ENCODE data around the gene ADSS2. TPM values are rescaled to one million over a fixed set of nuclear protein-coding genes. Genes with fewer than 3 reads are reported as not detected.
A peak's percentile ranks its signal among the peaks of the same experiment; 100 is the strongest.

ADSS2 gene
- total RNA-seq, 1 experiment from 2014 or later = 55.0 TPM

DNA sequence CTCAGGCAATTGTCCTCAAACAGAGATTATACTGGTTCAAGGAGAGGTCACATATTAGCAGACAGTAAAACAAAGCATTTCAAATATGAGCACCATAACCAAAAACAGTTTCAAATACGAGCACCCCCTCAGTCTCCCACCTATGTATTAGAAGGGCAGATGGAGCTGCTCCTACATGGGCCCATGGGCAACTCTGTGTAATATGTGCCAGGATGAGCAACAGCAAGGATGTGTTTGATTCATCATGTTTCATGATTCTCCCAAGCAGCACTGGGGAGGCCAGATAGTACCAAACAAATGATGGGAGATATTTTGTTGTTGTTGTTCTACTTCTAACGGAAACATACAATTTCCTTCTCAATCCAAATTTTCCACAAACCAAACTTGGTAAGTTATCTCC, 8.9 kb downstream of the ADSS2 start:
- DNase-seq (no peak), ATAC-seq (no peak)
- H3K27me3 ChIP-seq (ENCODE audit: low read length) = no peaks in the 10 kb centered on the region
- intact Hi-C loops (cut with micrococcal nuclease) = no loop called here
- no peaks in the 10 kb centered on the region for H3K9me3 ChIP-seq (ENCODE audit: low read length)
- ChIA-PET CTCF (no interaction called here), POLR2A (ENCODE audit: unreplicated experiment) (no interaction called here)
- peaks cover 95% of the 10 kb centered on the region for H3K79me2 ChIP-seq (ENCODE audit: low read length)
- H3K27ac ChIP-seq (ENCODE audit: low read length) = no peak overlapping the region
- H3K4me1 ChIP-seq (ENCODE audit: insufficient read depth, low read length) = peaks cover 10% of the 10 kb centered on the region
- no peaks in the 10 kb centered on the region for H3K9me2 ChIP-seq (replicated peaks; ENCODE audit: low read length)
- TF ChIP-seq EZH2phosphoT487 (IDR thresholded peaks at IDR 0.05; ENCODE audit: borderline replicate concordance, low read length) (no peak), EZH2 (IDR thresholded peaks at IDR 0.05; ENCODE audit: low read length, unreplicated experiment) (no peak)
- TF ChIP-seq, protein P1, sequence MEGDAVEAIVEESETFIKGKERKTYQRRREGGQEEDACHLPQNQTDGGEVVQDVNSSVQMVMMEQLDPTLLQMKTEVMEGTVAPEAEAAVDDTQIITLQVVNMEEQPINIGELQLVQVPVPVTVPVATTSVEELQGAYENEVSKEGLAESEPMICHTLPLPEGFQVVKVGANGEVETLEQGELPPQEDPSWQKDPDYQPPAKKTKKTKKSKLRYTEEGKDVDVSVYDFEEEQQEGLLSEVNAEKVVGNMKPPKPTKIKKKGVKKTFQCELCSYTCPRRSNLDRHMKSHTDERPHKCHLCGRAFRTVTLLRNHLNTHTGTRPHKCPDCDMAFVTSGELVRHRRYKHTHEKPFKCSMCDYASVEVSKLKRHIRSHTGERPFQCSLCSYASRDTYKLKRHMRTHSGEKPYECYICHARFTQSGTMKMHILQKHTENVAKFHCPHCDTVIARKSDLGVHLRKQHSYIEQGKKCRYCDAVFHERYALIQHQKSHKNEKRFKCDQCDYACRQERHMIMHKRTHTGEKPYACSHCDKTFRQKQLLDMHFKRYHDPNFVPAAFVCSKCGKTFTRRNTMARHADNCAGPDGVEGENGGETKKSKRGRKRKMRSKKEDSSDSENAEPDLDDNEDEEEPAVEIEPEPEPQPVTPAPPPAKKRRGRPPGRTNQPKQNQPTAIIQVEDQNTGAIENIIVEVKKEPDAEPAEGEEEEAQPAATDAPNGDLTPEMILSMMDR (conservative IDR thresholded peaks at IDR 0.05; ENCODE audit: low read depth, low read length) = no peak
- H3K4me3 ChIP-seq (ENCODE audit: low read length) = no peak overlapping the region
- no peak overlapping the region for H2AFZ ChIP-seq (ENCODE audit: low read length)
- no peak overlapping the region for H3K4me2 ChIP-seq (ENCODE audit: low read length)
- H3K9ac ChIP-seq (ENCODE audit: low read length) = no peak overlapping the region
- H3F3A ChIP-seq (ENCODE audit: low read length, unreplicated experiment) = no peaks in the 10 kb centered on the region
- peaks cover 34% of the 10 kb centered on the region; the same call in 1 of the 2 replicates for H4K20me1 ChIP-seq (ENCODE audit: low read length)
- BruUV-seq (replicated peaks) = no TSS peak
- peaks cover 15% of the 10 kb centered on the region for H3K36me3 ChIP-seq (ENCODE audit: low read depth, low read length)

DNA sequence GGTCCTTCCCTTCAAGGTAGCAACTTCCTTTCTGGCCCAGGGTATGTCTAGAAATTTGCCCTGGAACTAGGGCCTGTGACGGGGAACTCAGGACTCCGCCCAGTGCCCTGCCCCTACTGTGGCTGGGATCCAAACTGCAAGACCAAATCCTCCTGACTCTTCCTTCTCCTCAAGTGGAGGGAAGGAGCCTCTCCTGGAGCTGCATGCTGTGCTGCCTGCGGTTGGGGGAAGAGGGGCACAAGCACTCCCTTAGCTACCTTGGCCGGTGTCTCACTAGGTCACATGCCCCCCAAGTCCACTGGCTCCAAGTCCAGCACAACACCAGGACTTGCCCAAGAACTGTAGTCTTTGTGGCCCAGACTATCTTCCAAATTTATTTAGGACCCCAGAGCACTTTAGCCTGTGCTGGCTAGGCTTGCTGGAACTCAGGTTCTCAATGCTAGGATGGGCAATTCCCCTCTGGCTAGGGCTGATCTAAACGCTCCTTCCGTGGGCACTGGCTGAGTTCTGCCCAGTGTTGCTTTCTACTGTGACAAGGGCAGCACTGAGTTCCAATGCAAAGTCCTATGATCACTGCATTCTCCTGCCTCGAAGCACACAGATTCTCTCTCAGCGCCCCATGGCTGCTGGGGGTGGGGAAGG, 12.2 kb downstream of the ADSS2 start:
- peaks cover 71% of the 10 kb centered on the region for H3K79me2 ChIP-seq (ENCODE audit: low read length)
- H3K27me3 ChIP-seq (ENCODE audit: low read length) = no peaks in the 10 kb centered on the region
- intact Hi-C loops (cut with micrococcal nuclease) = loop anchor here (5.0 kb wide), 1 partner anchor 92 kb away; no protein-coding TSS in a partner anchor
- BruUV-seq (replicated peaks) = no TSS peak
- no peak for DNase-seq
- H3K9me3 ChIP-seq (ENCODE audit: low read length) = no peaks in the 10 kb centered on the region
- H2AFZ ChIP-seq (ENCODE audit: low read length) = no peak overlapping the region
- no peak for ATAC-seq
- no peaks in the 10 kb centered on the region for H3K9me2 ChIP-seq (replicated peaks; ENCODE audit: low read length)
- TF ChIP-seq EZH2 (IDR thresholded peaks at IDR 0.05; ENCODE audit: low read length, unreplicated experiment) = no peak
- TF ChIP-seq, protein P1 (conservative IDR thresholded peaks at IDR 0.05; ENCODE audit: low read depth, low read length) = no peak
- ChIA-PET POLR2A (ENCODE audit: unreplicated experiment) (no interaction called here), CTCF (no interaction called here)
- no peak overlapping the region for H3K27ac ChIP-seq (ENCODE audit: low read length)
- 0 out of 2 replicates have a peak, but pooled peaks cover 6% of the 10 kb centered on the region for H4K20me1 ChIP-seq (ENCODE audit: low read length)
- no peak overlapping the region for H3K9ac ChIP-seq (ENCODE audit: low read length)
- peaks cover 37% of the 10 kb centered on the region for H3K4me1 ChIP-seq (ENCODE audit: insufficient read depth, low read length)
- H3F3A ChIP-seq (ENCODE audit: low read length, unreplicated experiment) = peaks cover 16% of the 10 kb centered on the region
- H3K36me3 ChIP-seq (ENCODE audit: low read depth, low read length) = peaks cover 2% of the 10 kb centered on the region; the same call in 1 of the 2 replicates
- no peak overlapping the region for H3K4me2 ChIP-seq (ENCODE audit: low read length)
- no peak overlapping the region for H3K4me3 ChIP-seq (ENCODE audit: low read length)

DNA sequence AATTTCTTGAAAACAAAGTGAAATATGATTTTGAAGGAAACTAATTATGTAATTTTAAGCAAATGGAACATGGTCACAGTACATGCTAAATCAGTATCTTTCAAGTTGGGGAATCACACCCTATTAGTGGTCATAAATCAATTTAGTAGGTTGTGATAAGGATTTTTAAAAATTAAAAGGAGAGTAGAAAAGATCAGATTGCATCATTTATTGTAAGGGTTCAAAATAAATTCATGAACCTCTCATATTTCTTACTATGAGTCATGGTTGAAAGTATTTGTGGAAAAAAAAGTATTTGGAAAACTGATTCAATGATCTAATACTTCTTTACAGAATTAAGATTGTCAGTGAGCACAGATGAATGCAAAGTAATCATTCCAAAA, 14.6 kb downstream of the ADSS2 start:
- Histone ChIP-seq H3K9ac (ENCODE audit: low read length) (peak overlapping the region; percentile 41), H3K36me3 (ENCODE audit: low read depth, low read length) (peaks cover 9% of the 10 kb centered on the region; the same call in 1 of the 2 replicates), H3F3A (ENCODE audit: low read length, unreplicated experiment) (peaks cover 16% of the 10 kb centered on the region), H3K4me2 (ENCODE audit: low read length) (peak overlapping the region; percentile 70), H3K9me2 (replicated peaks; ENCODE audit: low read length) (no peaks in the 10 kb centered on the region), H3K79me2 (ENCODE audit: low read length) (peaks cover 56% of the 10 kb centered on the region), H3K27me3 (ENCODE audit: low read length) (no peaks in the 10 kb centered on the region), H4K20me1 (ENCODE audit: low read length) (no peaks in the 10 kb centered on the region), H3K27ac (ENCODE audit: low read length) (peak overlapping the region; percentile 86), H3K9me3 (ENCODE audit: low read length) (no peaks in the 10 kb centered on the region), H2AFZ (ENCODE audit: low read length) (no peak overlapping the region), H3K4me3 (ENCODE audit: low read length) (peak overlapping the region; percentile 13; the same call in 1 of the 2 replicates), H3K4me1 (ENCODE audit: insufficient read depth, low read length) (peaks cover 37% of the 10 kb centered on the region)
- no peak; the same call in 1 of the 2 replicates for ATAC-seq
- no TSS peak for BruUV-seq (replicated peaks)
- CTCF ChIA-PET = no interaction called here
- POLR2A ChIA-PET (ENCODE audit: unreplicated experiment) = no interaction called here
- TF ChIP-seq EZH2 (IDR thresholded peaks at IDR 0.05; ENCODE audit: low read length, unreplicated experiment) (no peak), EZH2phosphoT487 (IDR thresholded peaks at IDR 0.05; ENCODE audit: borderline replicate concordance, low read length) (no peak)
- TF ChIP-seq, protein P1 (conservative IDR thresholded peaks at IDR 0.05; ENCODE audit: low read depth, low read length) = no peak
- intact Hi-C loops (cut with micrococcal nuclease) = loop anchor here (2.0 to 5.0 kb wide), 2 partner anchors 14 to 90 kb away; partner anchors contain the start of gene ADSS2
- peak; percentile 41 for DNase-seq

Data from PC-3 (cell line).